22Rv1 (cell line): Measurements from ENCODE around the gene DNM1.
A peak's percentile ranks its signal among the peaks of the same experiment; 100 is the strongest.

Experiments used
- ZFX ChIP-seq: fragments of 450-650 bp; IDR thresholded peaks from 2 replicates; pipeline ENCODE4 v1.6.1; 2017; ENCODE audit warnings: antibody characterized with exemption, borderline replicate concordance
- TF ChIP-seq, protein P1 (sequence below): fragments of 450-650 bp; IDR thresholded peaks from 2 replicates; pipeline ENCODE4 v1.5.1; 2017; ENCODE audit warnings: mild to moderate bottlenecking

GRCh38 chr9:128259156-128259555 lies 56.0 kb downstream of the DNM1 start:
- TF ChIP-seq ZFX, result no peak
- TF ChIP-seq, protein P1, sequence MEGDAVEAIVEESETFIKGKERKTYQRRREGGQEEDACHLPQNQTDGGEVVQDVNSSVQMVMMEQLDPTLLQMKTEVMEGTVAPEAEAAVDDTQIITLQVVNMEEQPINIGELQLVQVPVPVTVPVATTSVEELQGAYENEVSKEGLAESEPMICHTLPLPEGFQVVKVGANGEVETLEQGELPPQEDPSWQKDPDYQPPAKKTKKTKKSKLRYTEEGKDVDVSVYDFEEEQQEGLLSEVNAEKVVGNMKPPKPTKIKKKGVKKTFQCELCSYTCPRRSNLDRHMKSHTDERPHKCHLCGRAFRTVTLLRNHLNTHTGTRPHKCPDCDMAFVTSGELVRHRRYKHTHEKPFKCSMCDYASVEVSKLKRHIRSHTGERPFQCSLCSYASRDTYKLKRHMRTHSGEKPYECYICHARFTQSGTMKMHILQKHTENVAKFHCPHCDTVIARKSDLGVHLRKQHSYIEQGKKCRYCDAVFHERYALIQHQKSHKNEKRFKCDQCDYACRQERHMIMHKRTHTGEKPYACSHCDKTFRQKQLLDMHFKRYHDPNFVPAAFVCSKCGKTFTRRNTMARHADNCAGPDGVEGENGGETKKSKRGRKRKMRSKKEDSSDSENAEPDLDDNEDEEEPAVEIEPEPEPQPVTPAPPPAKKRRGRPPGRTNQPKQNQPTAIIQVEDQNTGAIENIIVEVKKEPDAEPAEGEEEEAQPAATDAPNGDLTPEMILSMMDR, result peak; percentile 20; the same call in 1 of the 2 replicates
